DND-41 (cell line): ENCODE measurements around the gene ANKRD35.

Experiments
- EZH2 ChIP-seq: IDR thresholded peaks from 3 replicates; pipeline ENCODE4 v1.6.1; 2012; ENCODE audit warnings: borderline replicate concordance, low read depth, mild to moderate bottlenecking, moderate library complexity, low read length, inconsistent platforms; ENCODE audit not compliant: severe bottlenecking
- TF ChIP-seq, protein P1 (sequence below): IDR thresholded peaks from 2 replicates; pipeline ENCODE4 v1.5.1; 2012; ENCODE audit warnings: borderline replicate concordance, low read length, moderate library complexity, mild to moderate bottlenecking; ENCODE audit not compliant: poor library complexity, severe bottlenecking; ENCODE audit errors: extremely low read depth

DNA sequence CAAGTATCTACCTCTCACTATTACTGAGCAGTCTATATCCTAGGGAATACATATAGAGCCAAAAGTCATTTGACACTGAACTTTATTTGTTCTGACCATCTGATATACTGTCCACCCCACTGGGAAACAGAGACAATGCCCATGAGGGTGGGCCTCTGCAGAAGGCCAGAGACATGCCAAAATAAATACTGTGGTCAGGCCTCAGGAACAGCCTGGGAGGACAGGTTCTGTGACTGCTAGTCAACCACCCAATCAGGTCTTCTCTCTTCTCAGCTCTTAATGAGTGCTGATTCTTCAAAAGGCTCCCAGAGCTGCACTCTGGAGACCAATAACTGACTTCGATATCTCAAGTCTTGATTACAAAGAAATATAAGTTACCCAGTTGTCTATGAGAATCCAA, 5.5 kb upstream of the ANKRD35 start:
- TF ChIP-seq, protein P1, sequence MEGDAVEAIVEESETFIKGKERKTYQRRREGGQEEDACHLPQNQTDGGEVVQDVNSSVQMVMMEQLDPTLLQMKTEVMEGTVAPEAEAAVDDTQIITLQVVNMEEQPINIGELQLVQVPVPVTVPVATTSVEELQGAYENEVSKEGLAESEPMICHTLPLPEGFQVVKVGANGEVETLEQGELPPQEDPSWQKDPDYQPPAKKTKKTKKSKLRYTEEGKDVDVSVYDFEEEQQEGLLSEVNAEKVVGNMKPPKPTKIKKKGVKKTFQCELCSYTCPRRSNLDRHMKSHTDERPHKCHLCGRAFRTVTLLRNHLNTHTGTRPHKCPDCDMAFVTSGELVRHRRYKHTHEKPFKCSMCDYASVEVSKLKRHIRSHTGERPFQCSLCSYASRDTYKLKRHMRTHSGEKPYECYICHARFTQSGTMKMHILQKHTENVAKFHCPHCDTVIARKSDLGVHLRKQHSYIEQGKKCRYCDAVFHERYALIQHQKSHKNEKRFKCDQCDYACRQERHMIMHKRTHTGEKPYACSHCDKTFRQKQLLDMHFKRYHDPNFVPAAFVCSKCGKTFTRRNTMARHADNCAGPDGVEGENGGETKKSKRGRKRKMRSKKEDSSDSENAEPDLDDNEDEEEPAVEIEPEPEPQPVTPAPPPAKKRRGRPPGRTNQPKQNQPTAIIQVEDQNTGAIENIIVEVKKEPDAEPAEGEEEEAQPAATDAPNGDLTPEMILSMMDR: no peak
- TF ChIP-seq EZH2: no peak
